Measurements from ENCODE around the gene INO80C.
"Not testable (repeated sequence)": the region's sequence is repeated elsewhere in the genome, so short reads cannot be mapped to it uniquely, and the experiment has no call there.

The INO80C gene

DNA sequence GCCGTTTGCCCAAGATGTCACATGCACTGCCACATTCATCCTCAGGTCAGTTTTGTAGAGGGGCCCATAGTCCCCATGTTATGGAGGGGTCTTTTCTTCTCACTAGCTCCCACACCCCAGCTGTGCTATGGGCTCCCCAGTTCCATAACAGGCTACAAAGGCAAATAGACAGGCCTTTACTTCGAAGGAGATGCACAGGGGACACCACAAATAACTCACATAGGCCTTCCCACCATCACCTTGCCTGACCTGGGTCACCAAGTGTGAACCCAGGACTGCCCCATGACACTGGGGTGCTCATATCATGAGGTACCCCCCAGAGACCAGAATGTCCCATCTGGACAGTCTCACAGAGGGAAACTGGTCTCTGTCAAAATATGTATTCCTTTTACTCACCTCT, 15.0 kb upstream of the INO80C start:
- no peak for DNase-seq

DNA sequence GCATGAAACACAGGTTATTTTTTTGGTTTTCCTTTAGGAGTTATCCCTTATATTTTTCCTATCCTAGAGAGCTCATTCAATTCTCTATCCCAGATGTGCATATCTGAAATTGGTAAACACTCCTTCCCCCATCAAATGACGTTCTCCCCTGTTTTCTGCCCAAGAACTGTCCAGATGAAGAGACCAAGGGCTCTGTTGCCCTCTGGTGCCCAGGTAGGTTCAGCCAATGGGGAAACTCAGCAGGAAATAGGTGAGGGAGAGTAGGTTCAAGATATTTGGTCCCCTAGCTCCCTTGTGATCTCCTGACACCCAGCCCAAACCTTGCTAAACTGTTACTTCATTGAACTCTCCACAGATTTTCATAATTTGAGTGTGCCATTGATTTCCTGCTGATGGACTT, 14.1 kb upstream of the INO80C start:
- no peak for DNase-seq

DNA sequence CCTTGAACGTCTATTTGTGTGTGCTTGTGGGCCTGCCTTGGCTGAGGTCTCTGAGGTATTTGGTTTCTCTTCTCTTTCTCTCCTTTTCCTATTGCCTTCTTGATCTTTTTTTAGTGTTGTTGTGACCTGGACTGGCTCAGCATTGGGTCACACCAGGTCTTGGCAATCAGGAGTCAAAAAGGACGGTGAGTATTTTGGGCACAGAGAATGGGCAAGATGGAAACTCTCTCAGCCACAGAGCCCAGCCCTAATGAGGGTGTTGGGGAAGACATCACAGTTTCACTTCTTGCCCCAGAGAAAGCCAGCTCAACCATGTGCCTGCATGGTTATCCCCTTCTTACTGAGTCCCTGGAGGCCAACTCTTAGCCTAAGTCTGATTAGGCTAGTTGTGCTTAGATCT, 13.7 kb upstream of the INO80C start:
- DNase-seq: no peak

DNA sequence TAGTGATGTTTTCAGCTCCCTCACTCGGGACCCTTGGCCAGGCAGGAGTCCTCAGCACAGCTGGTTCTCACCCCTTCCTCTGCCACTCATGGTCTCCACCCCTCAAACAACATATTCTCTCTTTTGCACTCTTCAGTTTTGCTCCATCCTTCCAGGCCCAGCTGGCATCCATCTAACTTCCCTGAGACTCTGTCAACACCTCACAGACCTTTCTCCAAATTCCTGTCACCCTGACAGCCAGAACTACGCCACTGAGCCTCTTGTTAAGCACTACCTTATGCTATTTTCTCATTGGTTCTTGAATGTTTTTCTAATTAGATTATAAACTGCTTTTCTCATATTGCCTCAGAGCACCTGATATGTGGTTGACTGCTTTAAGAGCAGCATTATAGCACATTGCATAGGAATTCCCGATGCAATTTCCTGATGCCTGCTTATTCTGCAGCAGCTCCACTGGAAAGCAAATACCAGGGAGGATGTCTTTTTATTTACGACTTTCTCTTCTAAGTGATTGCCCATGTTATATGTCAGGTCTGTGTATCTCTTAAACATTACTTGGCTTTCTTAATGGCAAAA, 12.4 kb upstream of the INO80C start:
- no peak for DNase-seq

DNA sequence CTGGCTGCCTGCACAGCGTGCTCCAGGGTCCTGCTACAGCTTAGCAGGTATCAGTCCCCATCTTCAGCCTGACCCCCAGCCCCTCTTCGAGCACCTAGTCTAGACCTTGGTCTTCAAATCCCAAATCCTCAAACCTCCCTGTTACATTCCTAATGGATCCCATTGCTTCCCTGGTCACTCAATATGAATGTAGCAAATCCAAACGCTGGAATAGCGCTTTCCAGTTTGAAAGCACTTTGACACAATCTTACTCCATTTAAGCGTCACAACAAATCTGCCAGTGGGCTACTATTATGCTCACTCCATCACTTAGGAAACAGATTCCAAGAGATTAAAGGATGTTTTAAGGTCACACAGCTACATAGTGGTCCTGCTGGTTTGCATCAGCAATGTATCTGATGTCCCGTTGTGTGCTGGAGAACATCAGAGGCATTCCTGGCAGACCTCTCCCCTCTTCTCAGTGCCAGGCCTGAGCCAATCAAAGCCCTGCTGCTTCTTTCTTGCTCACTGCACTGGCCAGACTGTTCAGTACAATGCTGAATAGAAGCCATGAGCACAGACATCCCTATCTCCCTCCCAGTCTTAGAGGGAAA, 11.1 kb upstream of the INO80C start:
- no peak for DNase-seq

DNA sequence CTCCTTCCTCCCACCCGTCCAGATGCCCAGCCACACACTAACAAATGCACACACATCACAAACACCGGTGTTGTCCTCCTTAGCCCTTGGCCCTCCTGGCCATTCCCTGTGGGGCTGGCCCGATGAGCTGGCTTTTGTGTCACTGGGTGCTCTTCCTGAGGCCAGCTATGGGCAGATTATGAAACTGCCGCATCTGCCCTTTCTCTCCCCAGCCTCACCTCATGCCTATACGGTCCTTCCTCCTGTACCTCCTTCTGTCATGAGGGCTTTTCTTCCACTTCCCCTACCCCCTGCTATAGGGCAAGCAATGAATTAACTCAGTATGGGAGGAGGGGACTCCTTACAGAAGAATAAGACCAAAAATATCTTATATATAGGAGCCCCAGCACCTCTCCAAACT, 10.3 kb upstream of the INO80C start:
- no peak for DNase-seq

DNA sequence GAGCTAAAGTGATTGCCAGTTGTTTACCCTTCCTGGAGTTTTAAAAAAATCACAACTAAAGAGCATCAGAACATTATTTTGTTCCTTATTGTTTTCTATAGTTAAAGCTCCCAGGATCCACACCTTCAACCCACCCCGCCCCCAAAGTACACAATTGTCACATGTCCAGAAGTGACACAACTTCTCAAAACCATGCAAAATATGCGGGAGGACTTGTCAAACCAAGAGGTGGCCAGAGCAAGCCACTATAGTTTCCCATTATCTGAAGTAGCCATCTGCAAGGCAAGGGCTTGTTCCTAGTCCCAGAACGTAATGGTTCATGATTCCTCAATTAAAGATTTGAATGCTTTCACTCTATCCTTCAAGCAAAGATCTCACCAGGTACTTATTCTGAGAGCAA, 9.9 kb upstream of the INO80C start:
- no peak for DNase-seq

DNA sequence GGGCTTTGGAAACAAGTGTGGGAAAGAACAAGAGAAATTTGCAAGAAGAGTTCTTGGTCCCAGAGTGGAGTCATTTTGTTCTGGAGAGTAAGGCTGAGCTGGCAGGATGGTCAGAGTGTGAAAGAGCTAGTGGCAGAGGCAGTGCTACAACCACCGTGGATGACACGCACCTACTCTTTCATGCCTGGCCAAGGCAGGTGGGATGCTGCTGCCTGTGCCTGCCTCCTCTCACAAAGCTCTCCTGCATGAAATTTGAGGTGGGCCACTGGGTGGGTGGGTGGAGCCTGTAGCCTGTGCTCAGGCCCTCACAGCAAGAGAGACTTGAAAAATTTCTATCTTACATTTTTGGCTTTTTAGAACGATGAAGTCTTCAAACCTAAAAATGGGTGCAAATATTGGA, 9.4 kb upstream of the INO80C start:
- DNase-seq: no peak

DNA sequence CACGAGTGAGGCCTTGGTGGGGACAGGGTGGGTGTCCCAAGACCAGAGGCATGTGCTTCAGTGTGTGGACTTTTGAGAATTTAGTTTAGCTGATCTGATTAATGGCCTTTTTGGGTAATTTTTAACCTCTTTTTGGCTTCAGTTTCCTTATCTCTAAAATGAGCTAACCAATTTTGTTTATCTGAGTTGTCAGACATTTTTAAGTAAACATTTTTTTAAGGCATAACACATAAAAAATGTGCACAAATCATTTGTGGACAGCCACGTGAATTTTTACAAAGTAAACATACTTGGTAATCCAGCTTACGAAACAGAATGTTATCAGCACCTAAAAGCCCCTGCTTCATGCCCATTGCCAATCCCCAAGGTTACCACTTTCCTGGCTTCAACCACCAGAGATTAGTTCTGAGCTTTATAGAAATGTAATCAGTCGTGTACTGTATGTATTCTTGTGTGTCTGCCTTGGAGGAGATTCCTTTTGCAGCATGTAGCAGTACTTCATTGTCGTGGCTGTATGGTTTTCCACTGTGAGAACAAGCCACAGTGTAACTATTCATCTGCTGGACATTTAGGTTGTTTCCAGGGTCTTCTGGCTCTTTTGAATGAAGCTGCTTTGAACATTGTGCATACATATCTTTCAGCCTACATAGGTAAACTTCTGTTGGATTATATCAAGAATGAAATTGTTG, 8.4 kb upstream of the INO80C start:
- DNase-seq: no peak

DNA sequence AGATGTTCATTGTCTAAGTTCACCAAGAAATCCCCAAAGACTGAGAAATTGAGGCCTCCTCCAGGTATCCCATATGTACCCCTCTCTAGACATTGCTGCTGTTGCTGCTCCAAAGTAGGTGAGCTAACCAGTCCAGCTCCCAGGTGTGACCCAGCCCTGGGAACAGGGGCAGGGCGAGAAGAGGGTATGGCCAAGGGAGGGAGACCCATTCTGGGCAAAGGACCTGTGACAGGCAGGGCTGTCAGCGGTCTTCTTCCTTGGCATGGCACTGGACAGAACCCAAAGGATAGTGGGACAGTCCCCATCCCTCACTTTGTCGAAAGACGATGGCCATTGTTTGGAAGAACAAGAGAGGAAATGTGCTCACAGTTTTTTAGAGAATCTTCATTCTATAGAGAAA, 7.2 kb upstream of the INO80C start:
- DNase-seq: no peak

DNA sequence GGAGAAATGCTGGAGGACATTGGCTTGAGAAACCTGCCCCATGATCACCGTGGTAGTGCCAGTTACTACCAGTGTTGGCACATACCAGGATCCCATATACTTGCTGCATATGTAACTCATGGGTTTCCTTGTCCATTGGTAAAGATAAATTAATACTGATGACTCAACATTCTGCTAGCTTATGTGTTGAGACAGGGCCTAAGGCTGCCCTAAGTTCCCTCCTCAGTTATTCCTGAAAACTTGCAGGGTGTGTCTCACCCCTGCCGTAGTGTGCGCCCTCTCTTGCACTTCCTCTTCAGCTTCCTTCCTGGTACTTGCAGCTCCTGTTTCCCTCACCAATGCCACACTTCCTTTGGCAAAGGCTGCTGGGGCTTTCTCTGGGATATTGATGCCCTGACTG, 4.3 kb upstream of the INO80C start:
- no peak for DNase-seq

DNA sequence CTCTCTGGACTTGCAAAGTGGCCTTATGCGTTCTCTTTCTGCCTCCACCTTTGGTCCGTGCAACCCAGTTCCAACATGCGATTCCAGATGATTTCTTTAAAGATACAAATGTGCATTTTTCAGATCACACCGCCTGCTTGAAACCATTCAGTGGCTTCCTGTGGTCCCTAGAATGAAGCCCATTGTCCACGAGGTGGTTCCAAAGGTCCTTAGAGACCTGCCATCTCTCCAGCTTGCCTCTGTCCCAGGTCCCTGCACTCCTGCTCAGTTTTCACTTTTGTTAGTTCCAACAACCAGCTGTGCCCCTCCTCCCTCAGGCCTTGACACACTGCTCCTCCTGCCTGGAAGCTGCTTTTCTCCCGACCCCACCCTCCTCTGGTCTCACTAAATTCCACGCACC, 3.6 kb upstream of the INO80C start:
- no peak for DNase-seq

DNA sequence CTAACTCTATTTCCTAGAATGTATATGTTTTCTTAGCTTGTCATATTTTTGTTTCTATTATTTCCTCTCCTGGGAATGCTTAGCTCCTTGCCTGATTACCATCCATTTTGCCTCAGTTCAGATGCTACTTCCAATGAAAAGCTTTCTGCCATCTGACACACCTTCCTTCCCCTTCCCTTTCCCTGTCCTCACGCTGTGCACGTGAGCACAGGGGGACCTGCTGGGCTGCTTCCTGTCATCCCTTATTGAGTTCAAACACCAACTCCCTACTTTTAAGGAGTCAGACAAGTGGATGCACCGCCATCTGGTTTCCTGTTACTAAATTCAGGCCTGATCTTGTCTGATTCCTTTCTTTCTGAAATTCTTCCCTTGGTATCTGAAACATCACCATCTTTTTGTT, 2.4 kb upstream of the INO80C start:
- no peak for DNase-seq

DNA sequence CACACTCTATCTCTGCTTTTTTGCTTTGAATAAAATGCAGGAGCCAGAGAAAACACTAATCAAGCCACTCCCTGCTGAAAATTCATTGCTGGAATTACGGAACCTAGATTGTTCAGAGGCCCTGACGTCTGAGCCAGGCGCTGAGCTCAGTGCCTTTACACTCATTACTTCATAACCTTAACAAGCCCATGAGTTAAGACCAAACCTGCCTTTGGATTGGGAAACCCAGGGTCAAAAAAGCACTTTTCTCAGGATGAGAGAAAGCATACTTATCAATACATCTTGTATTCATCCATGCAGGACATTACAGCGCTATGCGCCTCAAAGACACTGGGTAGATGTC, 762 bp downstream of the INO80C start:
- DNase-seq: no peak

DNA sequence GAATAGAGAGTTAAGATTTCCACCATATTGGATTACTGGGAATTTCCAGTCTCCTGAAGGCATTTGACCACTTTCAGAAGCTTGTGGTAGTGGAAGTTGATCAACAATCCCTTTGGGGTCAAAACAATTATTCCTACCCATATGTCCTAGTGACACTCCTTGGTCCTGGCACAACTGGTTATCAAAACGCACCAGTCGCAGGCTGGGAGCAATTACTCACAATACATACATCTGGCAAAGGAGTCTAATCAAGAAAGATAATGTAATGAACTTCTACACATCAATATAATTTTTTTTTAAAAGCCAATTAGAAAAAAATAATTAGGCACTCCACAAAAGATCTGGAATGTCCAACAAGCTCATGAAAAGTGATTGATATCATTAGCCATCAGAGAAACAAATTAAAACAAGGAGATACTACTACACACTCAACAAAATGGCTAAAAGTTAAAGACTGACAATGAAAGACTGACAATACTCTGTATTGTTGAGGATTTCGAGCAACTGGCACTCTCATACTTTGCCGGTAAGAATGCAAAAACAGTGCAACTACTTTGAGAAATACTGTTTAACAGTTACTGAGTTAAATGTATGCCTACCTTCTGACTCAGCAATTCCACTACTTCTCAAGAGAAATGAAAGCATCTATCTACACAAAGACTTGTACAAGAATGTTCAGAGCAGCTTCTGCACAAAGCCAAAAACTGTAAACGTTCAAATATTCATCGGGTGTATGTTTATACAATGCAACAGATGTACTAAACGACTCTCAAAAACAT, 2.0 kb downstream of the INO80C start:
- no peak for DNase-seq

DNA sequence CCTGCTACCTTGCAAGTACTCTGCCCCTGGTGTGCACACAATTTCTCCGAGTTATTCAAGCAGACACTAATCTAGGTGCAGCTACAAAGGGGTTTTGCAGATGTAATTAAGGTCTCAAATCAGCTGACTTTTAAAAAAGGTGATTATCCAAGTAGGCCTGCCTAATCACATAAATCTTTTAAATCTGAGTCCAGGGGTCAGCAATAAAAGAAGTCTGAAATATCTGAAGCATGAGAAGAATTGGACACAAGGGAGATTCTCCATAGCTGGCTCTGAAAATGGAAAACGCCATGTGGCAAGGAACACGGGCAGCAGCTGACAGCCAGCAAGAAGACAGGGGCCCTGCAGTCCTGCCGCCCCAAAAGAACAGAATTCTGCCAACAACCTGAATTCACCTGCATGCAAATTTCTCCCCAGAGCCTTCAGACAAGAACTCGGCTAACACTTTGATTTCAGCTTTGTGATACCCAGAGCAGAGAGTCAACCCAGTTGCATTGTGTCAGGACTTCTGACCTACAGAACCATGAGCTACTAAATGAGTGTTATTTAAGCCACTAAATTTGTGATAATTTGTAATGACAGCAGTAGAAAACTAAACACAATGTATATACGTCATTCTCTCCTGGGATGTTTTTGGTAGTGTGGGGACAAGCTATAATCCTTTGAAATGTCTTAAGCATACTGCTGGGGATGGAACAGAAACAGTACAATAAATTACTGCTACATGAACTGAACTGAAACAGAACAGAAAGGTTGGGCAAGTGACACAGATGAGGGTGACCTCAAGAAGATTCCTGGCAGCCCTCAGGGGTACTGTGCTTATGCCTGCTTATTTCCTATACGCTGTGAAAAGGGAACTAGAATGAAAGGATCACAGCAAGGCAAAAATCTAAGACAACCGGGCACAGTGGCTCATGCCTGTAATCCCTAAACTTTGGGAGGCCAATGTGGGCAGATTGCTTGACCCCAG, 3.2 kb downstream of the INO80C start:
- no peak for DNase-seq

DNA sequence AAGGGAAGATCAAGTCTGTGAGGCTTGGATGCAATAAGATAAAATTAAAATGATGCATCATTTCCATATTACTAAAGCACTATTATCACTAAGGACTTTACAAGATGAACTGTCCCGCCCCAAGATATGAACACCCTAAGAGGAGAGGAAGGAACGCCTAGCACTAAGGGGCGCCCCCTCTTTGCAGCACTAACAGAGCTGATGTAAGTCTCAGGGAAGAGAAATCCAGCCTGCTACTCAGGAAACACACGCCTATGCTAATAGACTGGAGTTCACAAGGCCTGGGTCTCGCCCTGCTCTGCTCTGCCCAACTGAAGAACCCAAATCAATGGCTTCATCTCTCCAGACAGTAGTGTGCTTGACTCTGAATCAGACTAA, 6.1 kb downstream of the INO80C start:
- no peak for DNase-seq

DNA sequence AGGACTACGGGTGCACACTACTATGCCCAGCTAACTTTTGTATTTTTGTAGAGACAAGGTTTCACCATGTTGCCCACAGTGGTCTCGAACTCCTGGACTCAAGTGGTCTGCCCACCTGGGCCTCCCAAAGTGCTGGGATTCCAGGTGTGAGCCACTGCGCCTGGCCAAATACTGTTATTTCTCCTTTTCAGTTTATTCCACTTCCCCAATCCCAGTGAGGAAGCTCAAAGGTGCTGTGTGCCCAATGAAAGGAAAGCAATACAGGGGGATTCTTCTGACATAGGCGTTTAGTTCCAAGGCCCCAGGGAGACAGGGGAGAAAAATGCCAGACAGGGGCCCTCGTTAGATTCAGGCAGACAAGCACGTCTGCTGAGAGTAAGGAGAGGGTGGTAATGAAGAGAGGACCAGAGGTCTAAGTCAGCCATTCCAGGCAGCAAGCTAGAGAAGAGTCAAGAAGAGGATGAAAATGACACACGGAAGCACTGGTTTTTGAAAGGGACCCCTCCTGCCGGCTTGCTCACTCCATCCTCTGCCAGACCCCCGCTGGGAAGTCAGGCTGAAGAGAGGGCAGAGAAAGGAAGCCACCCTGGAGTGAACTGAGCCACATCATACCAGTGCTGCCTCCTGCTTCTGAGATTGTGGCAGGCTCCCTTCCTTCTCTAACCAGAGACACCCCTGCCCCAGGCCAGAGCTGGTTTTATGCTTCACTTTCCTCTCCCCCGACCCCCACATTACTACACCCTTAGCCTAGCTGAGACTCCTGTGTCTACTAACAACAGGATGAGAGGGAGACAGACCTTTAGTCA, 6.7 kb downstream of the INO80C start:
- no peak for DNase-seq

DNA sequence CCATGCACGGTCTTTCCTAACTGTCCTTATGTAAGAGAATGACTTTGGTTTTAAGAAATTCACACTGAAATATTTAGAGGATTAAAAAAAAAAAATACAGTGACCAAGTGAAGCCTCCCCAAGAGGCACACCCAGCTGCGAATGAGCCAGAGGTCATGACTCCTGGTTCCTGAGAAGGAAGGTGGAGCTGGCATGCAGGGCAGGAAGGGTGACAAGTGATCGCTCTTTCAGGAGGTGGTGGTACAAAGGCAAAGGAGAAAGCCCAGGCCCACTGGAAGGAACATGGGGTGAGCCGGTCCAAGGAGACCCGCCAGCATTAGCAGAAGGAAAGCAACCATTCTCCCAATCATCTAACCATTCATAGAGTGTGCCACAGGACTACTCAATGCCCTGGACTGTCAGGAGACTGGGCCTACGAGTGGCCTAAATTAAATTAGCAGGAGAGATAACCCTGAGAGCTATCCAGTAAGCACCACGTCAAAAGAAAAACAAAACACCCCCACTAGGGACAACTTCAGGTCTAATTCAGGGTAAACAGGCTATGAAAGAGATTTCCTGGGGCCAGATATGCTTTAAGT, 7.8 kb downstream of the INO80C start:
- no peak for DNase-seq

DNA sequence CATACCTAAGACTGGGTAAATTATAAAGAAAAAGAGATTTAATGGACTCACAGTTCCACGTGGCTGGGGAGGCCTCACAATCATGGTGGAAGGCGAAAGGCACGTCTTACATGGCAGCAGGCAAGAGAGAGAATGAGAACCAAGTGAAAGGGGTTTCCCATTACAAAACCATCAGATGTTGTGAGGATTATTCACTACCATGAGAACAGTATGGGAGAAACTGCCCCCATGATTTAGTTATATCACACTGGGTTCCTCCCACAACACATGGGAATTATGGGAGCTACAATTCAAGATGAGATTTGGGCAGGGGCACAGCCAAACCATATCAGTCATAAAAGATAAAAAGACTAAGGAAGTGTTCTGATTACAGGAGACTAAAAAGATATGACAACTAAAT, 8.5 kb downstream of the INO80C start:
- not testable (repeated sequence) for DNase-seq

DNA sequence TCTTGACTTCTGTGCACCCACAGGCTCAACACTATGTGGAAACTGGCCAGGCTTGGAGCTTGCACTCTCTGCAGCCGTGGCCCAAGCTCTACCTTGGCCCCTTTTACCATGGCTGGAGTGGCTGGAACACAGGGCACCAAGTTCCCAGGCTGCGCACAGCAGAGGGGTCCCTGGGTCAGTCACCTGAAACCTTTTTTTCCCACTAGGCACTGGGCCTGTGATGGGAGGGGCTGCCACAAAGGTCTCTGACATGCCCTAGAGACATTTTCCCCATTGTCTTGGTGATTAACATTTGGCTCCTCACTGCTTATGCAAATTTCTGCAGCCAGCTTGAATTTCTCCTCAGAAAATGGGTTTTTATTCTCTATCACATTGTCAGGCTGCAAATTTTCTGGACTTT, 9.4 kb downstream of the INO80C start:
- DNase-seq: not testable (repeated sequence)

DNA sequence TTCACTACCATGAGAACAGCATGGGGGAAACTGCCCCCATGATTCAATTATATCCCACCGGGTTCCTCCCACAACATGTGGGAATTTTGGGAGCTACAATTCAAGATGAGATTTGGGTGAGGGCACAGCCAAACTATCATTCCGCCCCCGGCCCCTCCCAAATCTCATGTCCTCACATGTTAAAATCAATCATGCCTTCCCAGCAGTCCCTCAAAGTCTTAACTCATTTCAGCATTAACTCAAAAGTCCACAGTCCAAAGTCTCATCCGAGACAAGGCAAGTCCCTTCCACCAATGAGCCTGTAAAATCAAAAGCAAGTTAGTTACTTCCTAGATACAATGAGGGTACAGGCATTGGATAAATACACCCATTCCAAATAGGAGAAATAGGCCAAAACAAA, 10.2 kb downstream of the INO80C start:
- not testable (repeated sequence) for DNase-seq
